ENCODE measurements around the gene TNFAIP2. TPM values are rescaled to one million over a fixed set of nuclear protein-coding genes. Genes with fewer than 3 reads are reported as not detected.

TNFAIP2 gene
- total and polyA plus RNA-seq, 2 of the 4 experiments (the other 2 are of a cell fraction) = 6.3 to 9.6 TPM

DNA sequence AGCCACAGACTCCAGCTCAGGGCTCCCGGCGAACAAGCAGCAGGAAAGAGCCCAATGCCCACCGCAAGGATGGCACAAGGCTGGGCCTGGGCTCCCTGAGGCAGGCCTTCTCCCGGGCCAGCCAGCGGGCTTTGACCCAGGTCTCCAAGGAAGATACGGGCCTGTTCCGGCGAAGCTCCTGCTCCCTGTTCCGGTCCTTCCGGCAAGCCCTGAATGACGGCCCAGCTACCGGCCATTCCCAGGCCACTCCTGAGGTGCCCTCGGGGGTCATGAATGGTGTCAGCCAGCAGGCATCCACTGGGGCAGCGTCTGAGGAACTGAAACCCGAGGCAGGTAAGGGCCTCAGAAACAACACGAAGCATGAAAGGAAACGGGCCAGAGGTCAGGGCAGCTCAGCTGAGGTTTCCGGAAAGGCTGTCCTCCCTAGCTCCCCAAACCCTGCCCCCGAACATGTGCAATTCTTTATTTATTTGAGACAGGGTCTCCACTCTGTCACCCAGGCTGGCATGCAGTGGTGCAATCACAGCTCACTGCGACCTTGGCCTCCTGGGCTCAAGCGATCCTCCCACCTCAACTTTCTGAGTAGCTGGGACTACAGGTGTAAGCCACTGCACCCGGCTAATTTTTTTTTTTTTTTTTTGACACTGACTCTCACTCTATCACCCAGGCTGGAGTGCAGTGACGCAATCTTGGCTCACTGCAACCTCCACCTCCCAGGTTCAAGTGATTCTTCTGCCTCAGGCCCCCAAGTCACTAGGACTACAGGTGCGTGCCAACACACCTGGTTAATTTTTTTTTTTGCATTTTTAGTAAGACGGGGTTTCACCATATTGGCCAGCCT is 22.8 kb upstream of the TNFAIP2 start:
- Histone ChIP-seq H3K14ac (replicated peaks; ENCODE audit: low read depth, low read length) (no peak overlapping the region), H3K36me3 (ENCODE audit: control insufficient read depth, insufficient read depth, low read length) (no peaks in the 10 kb centered on the region), H3K4ac (ENCODE audit: low read depth, low read length) (no peak overlapping the region), H3K27me3 (ENCODE audit: control insufficient read depth, insufficient read depth, low read length) (peaks cover 61% of the 10 kb centered on the region), H4K5ac (ENCODE audit: low read depth, low read length) (no peak overlapping the region), H3K56ac (ENCODE audit: extremely low read depth, insufficient read depth, low read length) (no peak overlapping the region), H2BK5ac (ENCODE audit: low read depth, low read length, poor library complexity, severe bottlenecking) (no peak overlapping the region), H3K9ac (ENCODE audit: low read depth, low read length) (no peak overlapping the region), H3K4me3 (ENCODE audit: insufficient read depth, low read depth, low read length) (no peak overlapping the region), H2BK20ac (ENCODE audit: low read depth, low read length) (no peak overlapping the region), H3K9me3 (ENCODE audit: control insufficient read depth, insufficient read depth, low read length) (no peaks in the 10 kb centered on the region; the same call in 1 of the 2 replicates), H3K79me1 (ENCODE audit: low read depth in 1 of 2, low read length in 2 of 2) (no peaks in the 10 kb centered on the region), H2AK5ac (ENCODE audit: low read depth, low read length) (no peak overlapping the region), H3K4me1 (ENCODE audit: control insufficient read depth, insufficient read depth, low read length) (peaks cover 3% of the 10 kb centered on the region; the same call in 1 of the 2 replicates), H2AFZ (replicated peaks; ENCODE audit: low read length, poor library complexity) (no peak overlapping the region), H2AK9ac (replicated peaks; ENCODE audit: low read depth, low read length, poor library complexity) (no peak overlapping the region), H3K4me2 (ENCODE audit: low read depth, low read length) (no peak overlapping the region), H3K18ac (ENCODE audit: low read depth, low read length) (no peak overlapping the region), H2BK15ac (ENCODE audit: low read depth, low read length) (no peak overlapping the region), H4K20me1 (ENCODE audit: insufficient read depth, low read length) (no peaks in the 10 kb centered on the region; the same call in 1 of the 2 replicates), H2BK120ac (ENCODE audit: low read depth, low read length) (no peak overlapping the region), H4K91ac (ENCODE audit: insufficient read depth, low read depth, low read length) (no peak overlapping the region), H4K8ac (ENCODE audit: low read depth in 2 of 2, low read length in 2 of 2) (no peak overlapping the region), H3K27ac (ENCODE audit: insufficient read depth, low read length) (no peak overlapping the region), H3K23ac (ENCODE audit: low read depth, low read length) (no peak overlapping the region), H3K9me1 (ENCODE audit: insufficient read depth, low read length) (no peaks in the 10 kb centered on the region)
- no peak for DNase-seq
- WGBS, 2 experiments (ENCODE audit: extremely low coverage in 2 of 2, insufficient read length in 1 of 2) = 80% methylated on average over 20 of the region's 25 CpGs; no CpG with 5 or more reads in 1 of the 2 experiments
- TF ChIP-seq MAFK (IDR thresholded peaks at IDR 0.05; ENCODE audit: low read depth, low read length) = no peak
- TF ChIP-seq, protein P1, sequence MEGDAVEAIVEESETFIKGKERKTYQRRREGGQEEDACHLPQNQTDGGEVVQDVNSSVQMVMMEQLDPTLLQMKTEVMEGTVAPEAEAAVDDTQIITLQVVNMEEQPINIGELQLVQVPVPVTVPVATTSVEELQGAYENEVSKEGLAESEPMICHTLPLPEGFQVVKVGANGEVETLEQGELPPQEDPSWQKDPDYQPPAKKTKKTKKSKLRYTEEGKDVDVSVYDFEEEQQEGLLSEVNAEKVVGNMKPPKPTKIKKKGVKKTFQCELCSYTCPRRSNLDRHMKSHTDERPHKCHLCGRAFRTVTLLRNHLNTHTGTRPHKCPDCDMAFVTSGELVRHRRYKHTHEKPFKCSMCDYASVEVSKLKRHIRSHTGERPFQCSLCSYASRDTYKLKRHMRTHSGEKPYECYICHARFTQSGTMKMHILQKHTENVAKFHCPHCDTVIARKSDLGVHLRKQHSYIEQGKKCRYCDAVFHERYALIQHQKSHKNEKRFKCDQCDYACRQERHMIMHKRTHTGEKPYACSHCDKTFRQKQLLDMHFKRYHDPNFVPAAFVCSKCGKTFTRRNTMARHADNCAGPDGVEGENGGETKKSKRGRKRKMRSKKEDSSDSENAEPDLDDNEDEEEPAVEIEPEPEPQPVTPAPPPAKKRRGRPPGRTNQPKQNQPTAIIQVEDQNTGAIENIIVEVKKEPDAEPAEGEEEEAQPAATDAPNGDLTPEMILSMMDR (conservative IDR thresholded peaks at IDR 0.05; ENCODE audit: low read depth, low read length) = no peak
- BruUV-seq (replicated peaks) = no TSS peak
- intact Hi-C loops (cut with micrococcal nuclease) = no loop called here
- ChIA-PET CTCF (interaction anchor here (1.5 kb wide), 1 partner anchor 89 kb away, joined by 3 read pairs; no protein-coding TSS in a partner anchor), POLR2A (ENCODE audit: unreplicated experiment) (no interaction called here)
- no peak for ATAC-seq (ENCODE audit: low read depth)
- in situ Hi-C loops (cut with MboI; ENCODE audit: low sequenced_read_pairs) = no loop called here
- dilution Hi-C loops (cut with HindIII; ENCODE audit: low sequenced_read_pairs, unreplicated experiment) = no loop called here

Measured in IMR-90 (cell line).